Mucosa of descending colon (tissue), 3 donors: ENCODE data around the gene B3GALT5. TPM values are rescaled to one million over a fixed set of nuclear protein-coding genes. Genes with fewer than 3 reads are reported as not detected.

ENCODE experiments used
- ATAC-seq: fragments of 200-7000 bp; cut with Tn5 transposase; one replicate; pipeline ENCODE4 v1.9.1; 2020; ENCODE audit warnings: mild to moderate bottlenecking, moderate library complexity
- DNase-seq, 3 donors: peaks; one replicate each; pipeline ENCODE4 v3.0.0-alpha.2; 2020
- H3K36me3 ChIP-seq: fragments of 200-600 bp; one replicate; pipeline ENCODE4 v1.8.0; 2021; ENCODE audit warnings: low read depth, mild to moderate bottlenecking
- H3K4me1 ChIP-seq: fragments of 200-600 bp; one replicate; pipeline ENCODE4 v1.8.0; 2021; ENCODE audit warnings: low read depth, mild to moderate bottlenecking
- H3K4me3 ChIP-seq: fragments of 200-600 bp; one replicate; pipeline ENCODE4 v1.8.0; 2021; ENCODE audit warnings: mild to moderate bottlenecking
- H3K9me3 ChIP-seq: fragments of 200-600 bp; one replicate; pipeline ENCODE4 v1.8.0; 2021; ENCODE audit warnings: mild to moderate bottlenecking
- CTCF ChIP-seq: fragments of 200-600 bp; IDR thresholded peaks from one replicate; pipeline ENCODE4 v1.8.0; 2022; ENCODE audit warnings: antibody characterized with exemption, mild to moderate bottlenecking
- intact Hi-C, 2 donors: fragments of 100-400 bp; cut with DNase I in 1 of 2; cut with micrococcal nuclease in 1 of 2; formaldehyde crosslinking; loops; one replicate each; pipeline versions ENCODE4 v1.11.0 to v1.11.1; 2022; cut with DNase I, micrococcal nuclease
- total RNA-seq, 3 donors: library from RNA; stranded (reverse); fragmentation: NEBNext Ultra II Directional in 2 of 3; extraction: Animal tissue kit (Norgen Biotek cat#: 25700) in 2 of 3; gene quantifications; one replicate each; pipeline versions ENCODE4 v1.2.1 to v1.2.4, GENCODE V29; 2021 to 2023
- donor health status: DM: no; HTN: no; CAD: no; lungs with moderate emphysema.
- donor health status: DM: no; HTN: no; CAD: no.
- donor health status: DM: no; HTN: yes; CAD: no.

B3GALT5 gene
- total RNA-seq, 3 donors from 2014 or later: 36.4 to 149 (median 130) TPM

DNA sequence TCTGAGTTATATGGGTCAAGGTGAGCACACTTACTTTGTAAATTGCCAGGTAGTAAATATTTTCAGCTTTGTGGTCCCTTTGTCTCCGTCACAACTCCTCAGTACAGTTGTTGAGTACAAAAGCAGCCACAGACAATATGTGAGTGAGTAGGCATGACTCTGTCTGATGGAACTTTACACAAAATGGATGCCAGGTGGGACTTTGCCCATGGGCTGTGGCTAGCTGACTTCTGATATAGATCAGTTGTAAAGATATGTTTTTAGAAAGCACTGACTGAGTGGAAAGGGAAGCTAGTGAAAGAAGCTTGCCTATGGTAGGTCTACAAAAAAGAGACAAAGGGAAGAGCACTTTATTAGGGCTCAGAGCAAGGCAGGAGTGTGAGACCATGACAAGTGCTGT, 109.1 kb downstream of the B3GALT5 start:
- Histone ChIP-seq H3K36me3 (no peaks in the 10 kb centered on the region), H3K4me3 (no peak overlapping the region), H3K9me3 (no peaks in the 10 kb centered on the region), H3K4me1 (no peaks in the 10 kb centered on the region)
- no peak for TF ChIP-seq CTCF
- DNase-seq (peak in 1 of 3 donors; percentile 66), ATAC-seq (peak; percentile 92)
- intact Hi-C loops: no loop called here

Other genes starting within 250 kb of the B3GALT5 start
- gene LCA5L, start 167.2 kb upstream of the B3GALT5 start, total RNA-seq: 1 to 10 TPM in 2 of 3 donors, under 1 TPM in 1; 0.81 to 1.6 (median 1.6) TPM
- 10 to 100 TPM in 1 of 3 donors, 1 to 10 TPM in 2; 2.2 to 19.7 (median 5.0) TPM for gene SH3BGR, start 161.0 kb upstream of the B3GALT5 start, total RNA-seq
- under 1 TPM; 0.23 to 0.29 (median 0.25) TPM for gene IGSF5, start 132.2 kb downstream of the B3GALT5 start, total RNA-seq